AG04450 (cell line): ENCODE data around the gene SNAPIN. TPM values are rescaled to one million over a fixed set of nuclear protein-coding genes. Genes with fewer than 3 reads are reported as not detected.

Experiments used
- CTCF ChIA-PET: fragments of 300-600, 350-600 bp; formaldehyde crosslinking; extraction: SDS; loops from one replicate; lab custom pipeline; 2022; ENCODE audit warnings: antibody characterized with exemption, inconsistent platforms; lab: Charles Lee
- POLR2A ChIA-PET: fragments of 350-600 bp; formaldehyde crosslinking; extraction: SDS; loops from one replicate; lab custom pipeline; 2021; ENCODE audit warnings: antibody characterized with exemption, inconsistent platforms; lab: Yijun Ruan, JAX
- DNase-seq: peaks from one replicate; pipeline ENCODE4 v3.0.0-alpha.2; 2011; ENCODE audit warnings: low read depth, low spot score
- H3K27ac ChIP-seq: one replicate; pipeline ENCODE4 v1.5.1; 2012; ENCODE audit warnings: low read depth, low read length, control low read depth
- H3K27me3 ChIP-seq: one replicate; pipeline ENCODE4 v1.6.0; 2012; ENCODE audit warnings: low read length; ENCODE audit not compliant: control insufficient read depth, insufficient read depth
- H3K4me3 ChIP-seq: 2 replicates; pipeline ENCODE4 v1.5.1; 2011; ENCODE audit warnings: mild to moderate bottlenecking, low read depth, low read length, control low read depth
- H3K9me3 ChIP-seq: 2 replicates; pipeline ENCODE4 v1.5.1; 2012; ENCODE audit warnings: low read length; ENCODE audit not compliant: control insufficient read depth, insufficient read depth
- CTCF ChIP-seq: IDR thresholded peaks from 2 replicates; pipeline ENCODE4 v1.5.1; 2011; ENCODE audit warnings: low read depth, low read length, control low read depth, inconsistent platforms
- polyA plus RNA-seq: library from polyadenylated mRNA; depleted of rRNA; stranded (reverse); fragments of >200 nt; gene quantifications from 2 replicates; pipeline ENCODE4 v1.2.3, GENCODE V29; 2011

Gene SNAPIN
- polyA plus RNA-seq, 1 experiment: 56.8 TPM

GRCh38 chr1:153627715-153628626 is 30.5 kb upstream of the SNAPIN start, which contains the start of gene S100A1:
Gene S100A1 (plus strand): TSS chr1:153628434. CDS start chr1:153630522, 2,088 bp downstream.
- TF ChIP-seq CTCF: no peak
- Histone ChIP-seq H3K27me3 (no peaks in the 10 kb centered on the region), H3K27ac (peak within 1 kb of the TSS; percentile 92), H3K9me3 (no peaks in the 10 kb centered on the region), H3K4me3 (peak within 1 kb of the TSS; percentile 80)
- no peak for DNase-seq
- ChIA-PET CTCF (interaction anchor here (0.6 to 3.7 kb wide), 31 partner anchors 9 to 276 kb away, joined by 3 to 80 read pairs (median 6); partner anchors contain the start of genes S100A14, S100A16, S100A6 and SNAPIN), POLR2A (interaction anchor here (0.5 to 3.4 kb wide), 29 partner anchors 7 to 366 kb away, joined by 3 to 46 read pairs (median 4); partner anchors contain the start of genes RPS27, S100A14, S100A16 and S100A6)

- no peak overlapping the region for H3K4me3 ChIP-seq
- DNase-seq: no peak
- CTCF ChIA-PET: interaction anchor here (0.9 to 3.5 kb wide), 9 partner anchors 10 to 277 kb away, joined by 4 to 80 read pairs (median 8); partner anchors contain the start of genes S100A14, S100A16 and SNAPIN
- no peaks in the 10 kb centered on the region; the same call in 1 of the 2 replicates for H3K9me3 ChIP-seq
- no peak overlapping the region for H3K27ac ChIP-seq
- no peaks in the 10 kb centered on the region for H3K27me3 ChIP-seq
- TF ChIP-seq CTCF: no peak
- POLR2A ChIA-PET: interaction anchor here (1.7 to 3.4 kb wide), 4 partner anchors 11 to 61 kb away, joined by 5 to 46 read pairs (median 26); partner anchors contain the start of genes S100A14 and S100A16
Observed at GRCh38 chr1:153628638-153629342, 29.7 kb upstream of the SNAPIN start.

GRCh38 chr1:153629343-153629665 is 29.2 kb upstream of the SNAPIN start:
- POLR2A ChIA-PET: no interaction called here
- CTCF ChIA-PET: interaction anchor here (0.9 to 3.5 kb wide), 3 partner anchors 16 to 277 kb away, joined by 4 to 80 read pairs (median 10); partner anchors contain the start of genes S100A14 and S100A16
- Histone ChIP-seq H3K4me3 (no peak overlapping the region), H3K27me3 (no peaks in the 10 kb centered on the region), H3K9me3 (no peaks in the 10 kb centered on the region; the same call in 1 of the 2 replicates), H3K27ac (no peak overlapping the region)
- no peak for DNase-seq
- no peak for TF ChIP-seq CTCF

DNA sequence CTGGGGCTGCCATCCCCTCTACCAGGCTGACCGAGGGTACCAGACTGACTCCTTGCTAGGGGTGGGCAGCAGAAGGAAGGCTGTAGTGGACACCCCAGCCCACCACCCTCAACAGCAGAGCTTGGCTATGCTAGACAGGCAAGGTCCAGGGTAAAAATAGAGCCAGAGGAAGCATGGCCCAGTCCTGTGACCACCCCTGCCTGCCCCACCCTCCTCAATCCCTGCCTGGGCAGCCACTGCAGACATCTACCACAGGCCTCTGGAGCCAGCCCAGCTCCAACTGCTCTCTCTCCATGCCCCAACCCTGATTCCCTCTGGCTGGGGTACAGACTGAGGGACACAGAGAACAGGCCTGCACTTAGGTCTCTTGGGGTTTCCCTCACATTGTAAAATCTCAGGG is 28.5 kb upstream of the SNAPIN start:
- H3K9me3 ChIP-seq: no peaks in the 10 kb centered on the region; the same call in 1 of the 2 replicates
- H3K27me3 ChIP-seq: no peaks in the 10 kb centered on the region
- ChIA-PET POLR2A (interaction anchor here (0.6 kb wide), 1 partner anchor 15 kb away, joined by 3 read pairs; no protein-coding TSS in a partner anchor), CTCF (interaction anchor here (1.1 to 3.5 kb wide), 3 partner anchors 16 to 97 kb away, joined by 3 to 80 read pairs (median 10); partner anchors contain the start of genes S100A14 and S100A16)
- H3K27ac ChIP-seq: no peak overlapping the region
- no peak for TF ChIP-seq CTCF
- DNase-seq: no peak
- no peak overlapping the region for H3K4me3 ChIP-seq
